ENCODE results near the gene GPR83. TPM values are rescaled to one million over a fixed set of nuclear protein-coding genes. Genes with fewer than 3 reads are reported as not detected.

Gene GPR83
- total RNA-seq, 1 donor from 2014 or later = not detected

DNA sequence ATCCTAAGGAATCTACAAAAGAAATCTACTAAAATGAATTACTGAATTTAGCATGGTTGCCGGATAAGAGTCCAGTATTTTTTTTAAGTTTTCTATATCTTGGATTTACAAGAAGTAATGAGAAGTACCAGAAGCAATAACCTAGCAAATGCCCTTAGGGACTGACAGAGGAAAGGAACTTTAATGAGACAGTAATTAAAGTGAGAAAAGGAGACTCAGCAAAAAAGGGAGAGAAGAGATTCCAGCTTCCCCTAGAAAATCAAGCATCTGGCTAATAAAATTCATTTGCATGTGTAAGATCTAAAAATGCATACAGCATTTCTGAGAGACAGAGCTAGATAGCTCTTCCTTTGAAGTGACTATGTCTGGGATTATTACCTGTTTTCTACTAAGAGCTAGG, 57.7 kb downstream of the GPR83 start:
- Mint-ChIP-seq H3K27me3 (ENCODE audit: insufficient read depth, low read depth) (peaks cover 2% of the 10 kb centered on the region), H3K4me3 (no peak overlapping the region), H3K4me1 (no peaks in the 10 kb centered on the region), H3K9me3 (peaks cover 13% of the 10 kb centered on the region), H3K27ac (no peak overlapping the region), H3K36me3 (no peaks in the 10 kb centered on the region)
- no peaks in the 10 kb centered on the region for H3K27me3 ChIP-seq
- H3K9me3 ChIP-seq (ENCODE audit: low read depth) = no peaks in the 10 kb centered on the region
- H3K36me3 ChIP-seq = no peaks in the 10 kb centered on the region
- no peak overlapping the region for H3K4me3 ChIP-seq
- no peaks in the 10 kb centered on the region for H4K20me1 ChIP-seq (ENCODE audit: low read depth)
- H3F3A ChIP-seq (ENCODE audit: low read depth) = no peaks in the 10 kb centered on the region
- no peak for TF ChIP-seq EZH2 (IDR thresholded peaks at IDR 0.05)
- TF ChIP-seq, protein P1, sequence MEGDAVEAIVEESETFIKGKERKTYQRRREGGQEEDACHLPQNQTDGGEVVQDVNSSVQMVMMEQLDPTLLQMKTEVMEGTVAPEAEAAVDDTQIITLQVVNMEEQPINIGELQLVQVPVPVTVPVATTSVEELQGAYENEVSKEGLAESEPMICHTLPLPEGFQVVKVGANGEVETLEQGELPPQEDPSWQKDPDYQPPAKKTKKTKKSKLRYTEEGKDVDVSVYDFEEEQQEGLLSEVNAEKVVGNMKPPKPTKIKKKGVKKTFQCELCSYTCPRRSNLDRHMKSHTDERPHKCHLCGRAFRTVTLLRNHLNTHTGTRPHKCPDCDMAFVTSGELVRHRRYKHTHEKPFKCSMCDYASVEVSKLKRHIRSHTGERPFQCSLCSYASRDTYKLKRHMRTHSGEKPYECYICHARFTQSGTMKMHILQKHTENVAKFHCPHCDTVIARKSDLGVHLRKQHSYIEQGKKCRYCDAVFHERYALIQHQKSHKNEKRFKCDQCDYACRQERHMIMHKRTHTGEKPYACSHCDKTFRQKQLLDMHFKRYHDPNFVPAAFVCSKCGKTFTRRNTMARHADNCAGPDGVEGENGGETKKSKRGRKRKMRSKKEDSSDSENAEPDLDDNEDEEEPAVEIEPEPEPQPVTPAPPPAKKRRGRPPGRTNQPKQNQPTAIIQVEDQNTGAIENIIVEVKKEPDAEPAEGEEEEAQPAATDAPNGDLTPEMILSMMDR (IDR thresholded peaks at IDR 0.05) = no peak
- TF ChIP-seq EZH2phosphoT487 (IDR thresholded peaks at IDR 0.05) = no peak
- DNase-seq (ENCODE audit: low spot score) = no peak
- no peak overlapping the region for H3K4me2 ChIP-seq
- H3K4me1 ChIP-seq = no peaks in the 10 kb centered on the region
- H2AFZ ChIP-seq (replicated peaks) = no peak overlapping the region
- H3K79me2 ChIP-seq (ENCODE audit: low read depth) = no peaks in the 10 kb centered on the region
- H3K9ac ChIP-seq = no peak overlapping the region
- no peak overlapping the region for H3K27ac ChIP-seq

DNA sequence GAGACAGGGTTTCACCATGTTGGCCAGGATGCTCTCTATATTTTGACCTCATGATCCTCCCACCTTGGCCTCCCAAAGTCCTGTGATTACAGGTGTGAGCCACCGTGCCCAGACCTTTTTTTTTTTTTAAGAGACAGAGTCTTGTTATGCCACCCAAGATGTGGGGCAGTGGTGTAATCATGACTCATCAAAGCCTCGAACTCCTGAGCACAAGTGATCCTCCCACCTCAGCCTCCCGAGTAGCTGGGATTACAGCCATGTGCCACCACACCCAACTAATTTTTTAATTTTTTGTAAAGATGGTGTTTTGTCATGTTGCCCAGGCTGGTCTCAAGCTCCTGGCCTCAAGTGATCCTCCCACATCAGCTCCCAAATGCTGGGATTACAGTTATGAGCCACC, 59.0 kb downstream of the GPR83 start:
- Mint-ChIP-seq H3K4me3 (no peak overlapping the region), H3K4me1 (no peaks in the 10 kb centered on the region), H3K27me3 (ENCODE audit: insufficient read depth, low read depth) (peaks cover 2% of the 10 kb centered on the region), H3K27ac (no peak overlapping the region), H3K9me3 (peaks cover 11% of the 10 kb centered on the region), H3K36me3 (no peaks in the 10 kb centered on the region)
- no peak overlapping the region for H2AFZ ChIP-seq (replicated peaks)
- TF ChIP-seq EZH2phosphoT487 (IDR thresholded peaks at IDR 0.05) = no peak
- TF ChIP-seq, protein P1 (IDR thresholded peaks at IDR 0.05) = no peak
- no peak for TF ChIP-seq EZH2 (IDR thresholded peaks at IDR 0.05)
- no peak overlapping the region for H3K4me2 ChIP-seq
- H4K20me1 ChIP-seq (ENCODE audit: low read depth) = no peaks in the 10 kb centered on the region
- no peaks in the 10 kb centered on the region for H3F3A ChIP-seq (ENCODE audit: low read depth)
- H3K27ac ChIP-seq = no peak overlapping the region
- no peak overlapping the region for H3K4me3 ChIP-seq
- H3K4me1 ChIP-seq = no peaks in the 10 kb centered on the region
- H3K9ac ChIP-seq = no peak overlapping the region
- no peaks in the 10 kb centered on the region for H3K36me3 ChIP-seq
- H3K9me3 ChIP-seq (ENCODE audit: low read depth) = no peaks in the 10 kb centered on the region
- DNase-seq (ENCODE audit: low spot score) = no peak
- H3K27me3 ChIP-seq = no peaks in the 10 kb centered on the region
- H3K79me2 ChIP-seq (ENCODE audit: low read depth) = no peaks in the 10 kb centered on the region

DNA sequence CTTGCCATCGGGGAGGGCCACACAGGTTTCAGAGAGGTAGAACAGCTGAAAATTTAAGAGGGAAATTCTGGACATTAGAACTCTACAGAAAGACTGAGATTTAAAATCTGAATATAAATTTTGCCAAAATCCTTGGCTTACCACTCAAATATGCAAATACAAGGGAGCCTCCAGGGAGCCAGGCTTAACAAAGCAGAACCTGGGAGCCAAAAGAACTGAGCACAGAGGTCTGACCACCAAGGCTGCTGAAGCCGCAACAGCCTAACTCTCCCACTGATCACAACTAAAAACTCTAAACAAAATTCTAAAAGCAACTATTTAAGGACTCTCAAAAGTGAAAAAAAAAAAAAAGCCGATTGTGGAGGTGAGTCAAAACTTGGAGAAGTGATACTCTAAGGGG, 62.6 kb downstream of the GPR83 start:
- Mint-ChIP-seq H3K4me1 (no peaks in the 10 kb centered on the region), H3K4me3 (no peak overlapping the region), H3K9me3 (peaks cover 3% of the 10 kb centered on the region), H3K27ac (no peak overlapping the region), H3K27me3 (ENCODE audit: insufficient read depth, low read depth) (no peaks in the 10 kb centered on the region), H3K36me3 (no peaks in the 10 kb centered on the region)
- H3K27me3 ChIP-seq = no peaks in the 10 kb centered on the region
- no peak overlapping the region for H2AFZ ChIP-seq (replicated peaks)
- TF ChIP-seq EZH2phosphoT487 (IDR thresholded peaks at IDR 0.05) (no peak), EZH2 (IDR thresholded peaks at IDR 0.05) (no peak)
- TF ChIP-seq, protein P1 (IDR thresholded peaks at IDR 0.05) = no peak
- DNase-seq (ENCODE audit: low spot score) = no peak
- H3K79me2 ChIP-seq (ENCODE audit: low read depth) = no peaks in the 10 kb centered on the region
- H3K27ac ChIP-seq = no peak overlapping the region
- H3K4me1 ChIP-seq = no peaks in the 10 kb centered on the region
- H3F3A ChIP-seq (ENCODE audit: low read depth) = no peaks in the 10 kb centered on the region
- H4K20me1 ChIP-seq (ENCODE audit: low read depth) = no peaks in the 10 kb centered on the region
- H3K4me2 ChIP-seq = no peak overlapping the region
- H3K9ac ChIP-seq = no peak overlapping the region
- H3K9me3 ChIP-seq (ENCODE audit: low read depth) = no peaks in the 10 kb centered on the region
- H3K36me3 ChIP-seq = no peaks in the 10 kb centered on the region
- H3K4me3 ChIP-seq = no peak overlapping the region

All from neural progenitor cell (in vitro differentiated cells).